Smooth muscle cell (in vitro differentiated cells): Measurements from ENCODE around the gene ZNF14. TPM values are rescaled to one million over a fixed set of nuclear protein-coding genes. Genes with fewer than 3 reads are reported as not detected.

Experiments
- DNase-seq: peaks from one replicate; lab custom pipeline; 2025; ENCODE audit not compliant: unreplicated experiment; lab: John Stamatoyannopoulos, UW
- H2AFZ ChIP-seq: fragments of 200-600 bp; sonication (generic); 2 replicates; pipeline ENCODE4 v1.6.0; 2016; ENCODE audit warnings: antibody characterized with exemption, low read depth, mild to moderate bottlenecking
- H3F3A ChIP-seq: fragments of 200-600 bp; sonication (generic); 2 replicates; pipeline ENCODE4 v1.6.0; 2017; ENCODE audit warnings: antibody characterized with exemption, low read depth
- H3K27ac ChIP-seq: fragments of 200-600 bp; sonication (generic); 2 replicates; pipeline ENCODE4 v1.5.1; 2016; ENCODE audit warnings: low read depth, mild to moderate bottlenecking
- H3K27me3 ChIP-seq: fragments of 200-600 bp; sonication (generic); 2 replicates; pipeline ENCODE4 v1.6.1; 2016; ENCODE audit warnings: low read depth, mild to moderate bottlenecking
- H3K36me3 ChIP-seq: fragments of 200-600 bp; sonication (generic); 2 replicates; pipeline ENCODE4 v1.5.1; 2016; ENCODE audit warnings: low read depth
- H3K4me1 ChIP-seq: fragments of 200-600 bp; sonication (generic); 2 replicates; pipeline ENCODE4 v1.5.1; 2016; ENCODE audit warnings: low read depth
- H3K4me2 ChIP-seq: fragments of 200-600 bp; sonication (generic); 2 replicates; pipeline ENCODE4 v1.6.0; 2016; ENCODE audit warnings: mild to moderate bottlenecking
- H3K4me3 ChIP-seq: fragments of 200-600 bp; sonication (generic); 2 replicates; pipeline ENCODE4 v1.5.1; 2016; ENCODE audit warnings: mild to moderate bottlenecking
- H3K79me2 ChIP-seq: fragments of 200-600 bp; sonication (generic); 2 replicates; pipeline ENCODE4 v1.6.0; 2016; ENCODE audit warnings: low read depth, mild to moderate bottlenecking
- H3K9ac ChIP-seq: fragments of 200-600 bp; sonication (generic); 2 replicates; pipeline ENCODE4 v1.6.0; 2016; ENCODE audit warnings: low read depth
- H3K9me3 ChIP-seq: fragments of 200-600 bp; sonication (generic); replicated peaks from 2 replicates; pipeline ENCODE4 v1.5.1; 2016; ENCODE audit warnings: low read depth
- H4K20me1 ChIP-seq: fragments of 200-600 bp; sonication (generic); 2 replicates; pipeline ENCODE4 v1.6.0; 2016; ENCODE audit warnings: low read depth
- WGBS: methylation state at CpG from one replicate; pipeline ENCODE4 v1.1.7; 2016; ENCODE audit warnings: low lambda C conversion rate; 5-methylcytosine and 5-hydroxymethylcytosine counted together
- polyA plus RNA-seq: library from polyadenylated mRNA; unstranded; fragments of >200 nt; fragmentation: Nextera tagmentation; extraction: Ambion mirVana; gene quantifications from 2 replicates; pipeline ENCODE4 v1.2.1, GENCODE V29; 2016
- total RNA-seq: library from RNA; depleted of rRNA; stranded (reverse); fragments of >200 nt; gene quantifications from 2 replicates; pipeline ENCODE4 v1.2.3, GENCODE V29; 2014
- TF ChIP-seq, protein P1 (sequence below): fragments of 200-600 bp; sonication (generic); IDR thresholded peaks from 2 replicates; pipeline ENCODE4 v1.5.1; 2017; ENCODE audit warnings: borderline replicate concordance, mild to moderate bottlenecking, antibody characterized with exemption; ENCODE audit not compliant: insufficient read depth, poor library complexity, severe bottlenecking

ZNF14 gene
- total and polyA plus RNA-seq, 2 experiments from 2014 or later: 1.2 to 3.8 TPM

DNA sequence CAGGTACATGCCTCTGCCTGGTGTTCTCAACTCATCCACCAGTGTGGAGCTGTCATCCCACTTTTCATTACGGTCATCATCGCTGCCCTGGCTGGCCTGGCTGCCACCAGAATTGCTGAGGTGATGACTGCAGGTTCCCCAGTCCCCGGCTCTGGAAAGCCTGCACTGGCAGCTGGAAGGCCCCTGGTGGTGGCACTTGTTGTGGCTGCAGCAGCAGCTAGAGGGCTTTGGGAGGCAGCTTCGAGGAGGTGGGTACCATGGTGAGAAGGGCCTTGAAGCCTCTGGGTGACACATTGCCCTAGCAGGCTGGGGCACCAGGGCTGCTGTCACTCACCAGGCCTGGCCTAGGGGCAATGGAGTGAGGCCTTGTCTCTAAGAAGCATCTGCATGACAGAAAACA lies 25.3 kb upstream of the ZNF14 start:
- H3K4me1 ChIP-seq: no peaks in the 10 kb centered on the region

DNA sequence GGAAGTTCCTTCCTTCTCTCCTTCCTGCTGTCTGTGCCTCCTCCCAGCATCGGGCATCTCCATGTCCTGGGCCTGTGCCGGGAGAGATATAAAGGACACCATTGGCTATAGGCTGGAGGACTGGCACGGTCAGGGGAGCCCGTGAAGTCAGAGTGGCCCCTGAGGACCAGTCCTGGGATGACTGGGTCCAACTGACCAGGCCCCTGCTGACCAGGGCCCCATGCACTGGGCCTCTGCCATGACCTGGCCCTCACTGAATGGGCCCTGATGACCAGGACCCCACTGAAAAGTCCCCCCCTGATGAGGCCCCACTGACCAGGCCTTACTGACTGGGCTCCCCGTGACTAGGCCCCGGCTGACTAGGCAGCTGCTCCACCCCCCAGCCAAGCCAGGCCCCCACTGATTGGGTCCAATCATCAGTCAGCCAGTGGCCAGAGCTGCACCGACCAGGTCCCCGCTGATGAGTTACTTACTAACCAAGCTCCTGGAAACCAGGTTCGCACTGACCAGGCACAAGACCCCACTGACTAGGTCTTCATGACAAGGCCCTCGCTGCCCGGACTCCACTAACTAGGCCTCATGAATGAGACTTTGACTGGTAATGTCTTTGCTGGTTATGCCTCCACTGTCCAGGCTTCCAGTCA lies 20.0 kb upstream of the ZNF14 start:
- TF ChIP-seq, protein P1, sequence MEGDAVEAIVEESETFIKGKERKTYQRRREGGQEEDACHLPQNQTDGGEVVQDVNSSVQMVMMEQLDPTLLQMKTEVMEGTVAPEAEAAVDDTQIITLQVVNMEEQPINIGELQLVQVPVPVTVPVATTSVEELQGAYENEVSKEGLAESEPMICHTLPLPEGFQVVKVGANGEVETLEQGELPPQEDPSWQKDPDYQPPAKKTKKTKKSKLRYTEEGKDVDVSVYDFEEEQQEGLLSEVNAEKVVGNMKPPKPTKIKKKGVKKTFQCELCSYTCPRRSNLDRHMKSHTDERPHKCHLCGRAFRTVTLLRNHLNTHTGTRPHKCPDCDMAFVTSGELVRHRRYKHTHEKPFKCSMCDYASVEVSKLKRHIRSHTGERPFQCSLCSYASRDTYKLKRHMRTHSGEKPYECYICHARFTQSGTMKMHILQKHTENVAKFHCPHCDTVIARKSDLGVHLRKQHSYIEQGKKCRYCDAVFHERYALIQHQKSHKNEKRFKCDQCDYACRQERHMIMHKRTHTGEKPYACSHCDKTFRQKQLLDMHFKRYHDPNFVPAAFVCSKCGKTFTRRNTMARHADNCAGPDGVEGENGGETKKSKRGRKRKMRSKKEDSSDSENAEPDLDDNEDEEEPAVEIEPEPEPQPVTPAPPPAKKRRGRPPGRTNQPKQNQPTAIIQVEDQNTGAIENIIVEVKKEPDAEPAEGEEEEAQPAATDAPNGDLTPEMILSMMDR: no peak

More for the DNA sequence above, 25.3 kb upstream of the ZNF14 start:
- no peaks in the 10 kb centered on the region for H4K20me1 ChIP-seq
- DNase-seq: no peak
- TF ChIP-seq, protein P1: no peak
- H3K9ac ChIP-seq: no peak overlapping the region
- WGBS: 95% methylated on average over 4 of the region's 4 CpGs
- H3K9me3 ChIP-seq: no peaks in the 10 kb centered on the region
- H3K79me2 ChIP-seq: no peaks in the 10 kb centered on the region
- no peak overlapping the region for H2AFZ ChIP-seq
- H3K27ac ChIP-seq: no peak overlapping the region
- H3K4me3 ChIP-seq: no peak overlapping the region
- no peaks in the 10 kb centered on the region for H3K36me3 ChIP-seq
- H3K27me3 ChIP-seq: no peaks in the 10 kb centered on the region
- H3K4me2 ChIP-seq: no peak overlapping the region
- H3F3A ChIP-seq: no peaks in the 10 kb centered on the region

DNA sequence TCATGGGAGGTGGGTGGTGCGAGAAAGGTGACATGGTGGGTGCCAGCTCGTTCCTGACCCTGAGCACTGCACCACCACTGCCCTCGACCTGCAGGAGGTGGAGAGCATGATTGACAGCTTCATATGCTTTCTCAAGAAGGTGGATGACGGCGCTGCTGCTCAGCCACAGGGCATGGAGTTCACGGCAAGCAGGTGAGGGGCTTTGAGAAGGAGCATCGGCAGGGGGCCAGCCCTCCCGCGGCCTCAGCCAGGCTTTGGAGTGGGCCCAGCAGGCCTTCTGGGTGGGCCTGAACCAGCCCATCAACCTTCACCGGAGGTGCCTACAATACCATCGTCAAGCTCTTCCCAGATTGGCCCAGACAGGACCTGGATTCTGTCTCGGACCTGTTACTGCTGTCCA lies 18.9 kb upstream of the ZNF14 start:
- Histone ChIP-seq H3K27me3 (no peaks in the 10 kb centered on the region), H2AFZ (no peak overlapping the region), H3K4me2 (no peak overlapping the region), H3K27ac (no peak overlapping the region), H3K9ac (no peak overlapping the region), H3K79me2 (no peaks in the 10 kb centered on the region), H3K36me3 (no peaks in the 10 kb centered on the region), H3K4me3 (no peak overlapping the region), H4K20me1 (no peaks in the 10 kb centered on the region), H3F3A (no peaks in the 10 kb centered on the region), H3K4me1 (no peaks in the 10 kb centered on the region), H3K9me3 (no peaks in the 10 kb centered on the region)
- no peak for DNase-seq
- WGBS: 87% methylated on average over 11 of the region's 12 CpGs
- TF ChIP-seq, protein P1: no peak

More for the DNA sequence above, 20.0 kb upstream of the ZNF14 start:
- H3K9ac ChIP-seq: no peak overlapping the region
- no peaks in the 10 kb centered on the region for H3K36me3 ChIP-seq
- no peak overlapping the region for H3K4me3 ChIP-seq
- H2AFZ ChIP-seq: no peak overlapping the region
- H3K9me3 ChIP-seq: no peaks in the 10 kb centered on the region
- H3K4me2 ChIP-seq: no peak overlapping the region
- no peaks in the 10 kb centered on the region for H3K79me2 ChIP-seq
- no peaks in the 10 kb centered on the region for H4K20me1 ChIP-seq
- H3K27ac ChIP-seq: no peak overlapping the region
- WGBS: 96% methylated on average over 11 of the region's 11 CpGs
- H3F3A ChIP-seq: no peaks in the 10 kb centered on the region
- DNase-seq: no peak
- no peaks in the 10 kb centered on the region for H3K4me1 ChIP-seq
- H3K27me3 ChIP-seq: no peaks in the 10 kb centered on the region
